Retinal pigment epithelial cell (primary cell): ENCODE data around the gene RDH8.

Experiments used
- DNase-seq: peaks from one replicate; pipeline ENCODE4 v3.0.0-alpha.2; 2010; ENCODE audit warnings: low read depth
- H3K4me3 ChIP-seq: 2 replicates; pipeline ENCODE4 v1.5.1; 2011; ENCODE audit warnings: mild to moderate bottlenecking, low read length, control low read depth, moderate library complexity
- TF ChIP-seq, protein P1 (sequence below): conservative IDR thresholded peaks from 2 replicates; pipeline ENCODE4 v1.5.1; 2011; ENCODE audit warnings: low read depth, low read length, control low read depth, inconsistent platforms

RDH8 gene

DNA sequence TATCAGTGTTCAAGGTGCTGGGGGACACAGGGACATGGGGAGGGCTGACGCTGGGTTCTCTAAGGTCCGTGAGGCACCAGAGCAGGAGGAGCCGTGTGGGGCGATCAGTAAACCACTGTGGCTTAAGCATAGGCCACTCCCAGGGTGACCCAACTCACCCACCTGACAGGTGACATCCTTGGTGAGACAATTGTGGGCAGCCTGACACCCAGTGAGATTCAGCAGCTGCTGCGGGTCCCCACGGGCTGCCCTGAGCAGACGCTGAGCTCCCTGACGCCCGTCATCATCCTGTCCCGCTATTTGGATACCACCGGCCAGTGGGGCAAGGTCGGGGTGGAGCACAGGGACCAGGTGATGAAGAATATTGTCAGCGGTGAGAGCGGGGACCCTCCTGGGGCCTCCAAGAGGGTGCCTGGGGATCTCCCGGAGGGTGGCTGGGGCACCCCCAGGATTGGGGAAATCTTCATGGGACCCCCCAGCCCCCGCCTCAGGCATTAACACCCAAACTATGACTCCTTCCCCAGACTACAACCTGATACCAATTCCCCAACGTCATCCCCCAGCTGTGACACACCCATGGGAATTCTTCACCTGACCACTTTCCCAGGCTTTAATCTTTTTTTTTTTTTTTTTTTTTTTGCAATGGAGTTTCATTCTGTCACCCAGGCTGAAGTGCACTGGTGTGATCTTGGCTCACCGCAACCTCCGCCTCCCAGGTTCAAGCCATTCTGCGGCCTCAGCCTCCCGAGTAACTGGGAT lies 39.5 kb downstream of the RDH8 start:
- no peak for DNase-seq
- TF ChIP-seq, protein P1, sequence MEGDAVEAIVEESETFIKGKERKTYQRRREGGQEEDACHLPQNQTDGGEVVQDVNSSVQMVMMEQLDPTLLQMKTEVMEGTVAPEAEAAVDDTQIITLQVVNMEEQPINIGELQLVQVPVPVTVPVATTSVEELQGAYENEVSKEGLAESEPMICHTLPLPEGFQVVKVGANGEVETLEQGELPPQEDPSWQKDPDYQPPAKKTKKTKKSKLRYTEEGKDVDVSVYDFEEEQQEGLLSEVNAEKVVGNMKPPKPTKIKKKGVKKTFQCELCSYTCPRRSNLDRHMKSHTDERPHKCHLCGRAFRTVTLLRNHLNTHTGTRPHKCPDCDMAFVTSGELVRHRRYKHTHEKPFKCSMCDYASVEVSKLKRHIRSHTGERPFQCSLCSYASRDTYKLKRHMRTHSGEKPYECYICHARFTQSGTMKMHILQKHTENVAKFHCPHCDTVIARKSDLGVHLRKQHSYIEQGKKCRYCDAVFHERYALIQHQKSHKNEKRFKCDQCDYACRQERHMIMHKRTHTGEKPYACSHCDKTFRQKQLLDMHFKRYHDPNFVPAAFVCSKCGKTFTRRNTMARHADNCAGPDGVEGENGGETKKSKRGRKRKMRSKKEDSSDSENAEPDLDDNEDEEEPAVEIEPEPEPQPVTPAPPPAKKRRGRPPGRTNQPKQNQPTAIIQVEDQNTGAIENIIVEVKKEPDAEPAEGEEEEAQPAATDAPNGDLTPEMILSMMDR = no peak

DNA sequence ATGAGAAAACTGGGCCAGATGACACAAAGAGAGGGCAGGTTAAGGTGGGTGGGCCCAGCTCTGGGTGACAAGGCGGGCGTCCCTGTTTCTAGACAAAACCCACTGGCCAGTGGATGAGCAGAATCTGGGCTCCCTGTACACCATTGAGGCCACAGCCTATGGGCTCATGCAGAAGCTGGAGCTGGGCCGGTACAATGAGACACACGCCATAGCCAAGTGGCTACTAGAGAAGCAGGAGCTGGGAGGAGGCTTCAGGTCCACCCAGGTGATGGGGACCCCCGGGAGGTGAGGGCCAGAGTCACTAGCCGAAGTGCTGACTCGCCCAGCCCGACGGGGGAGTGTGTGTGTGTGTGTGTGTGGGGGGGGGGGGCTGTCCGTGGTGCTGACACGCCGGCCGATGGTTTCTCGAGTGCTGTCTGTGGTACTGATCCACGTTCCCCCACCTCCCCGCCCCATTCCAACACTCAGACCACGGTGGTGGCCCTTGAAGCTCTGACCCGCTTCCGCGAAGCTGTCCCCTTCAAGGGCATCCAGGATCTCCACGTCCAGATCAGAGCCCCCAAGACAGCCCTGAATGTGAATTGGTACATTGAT lies 48.5 kb downstream of the RDH8 start:
- TF ChIP-seq, protein P1 = no peak
- no peak for DNase-seq

More for the DNA sequence above, 39.5 kb downstream of the RDH8 start:
- H3K4me3 ChIP-seq = no peak overlapping the region

DNA sequence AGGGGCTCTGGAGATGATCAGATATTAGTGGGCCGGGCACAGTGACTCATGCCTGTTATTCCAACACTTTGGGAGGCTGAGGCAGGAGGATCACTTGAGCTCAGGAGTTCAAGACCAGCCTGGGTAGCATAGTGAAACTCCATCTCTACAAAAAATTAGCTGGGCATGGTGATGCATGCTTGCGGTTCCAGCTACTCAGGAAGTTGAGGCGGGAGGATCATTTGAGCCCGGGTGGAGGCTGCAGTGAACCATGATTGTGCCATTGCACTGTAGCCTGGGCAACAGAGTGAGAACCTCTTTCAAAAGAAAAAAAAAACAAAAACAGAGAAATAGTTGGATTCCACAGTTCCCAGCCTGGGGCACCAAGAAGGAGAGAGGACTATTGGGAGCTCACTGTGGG lies 54.9 kb downstream of the RDH8 start:
- H3K4me3 ChIP-seq = no peak overlapping the region
- no peak for DNase-seq
- TF ChIP-seq, protein P1 = no peak

More for the DNA sequence above, 48.5 kb downstream of the RDH8 start:
- no peak overlapping the region for H3K4me3 ChIP-seq

DNA sequence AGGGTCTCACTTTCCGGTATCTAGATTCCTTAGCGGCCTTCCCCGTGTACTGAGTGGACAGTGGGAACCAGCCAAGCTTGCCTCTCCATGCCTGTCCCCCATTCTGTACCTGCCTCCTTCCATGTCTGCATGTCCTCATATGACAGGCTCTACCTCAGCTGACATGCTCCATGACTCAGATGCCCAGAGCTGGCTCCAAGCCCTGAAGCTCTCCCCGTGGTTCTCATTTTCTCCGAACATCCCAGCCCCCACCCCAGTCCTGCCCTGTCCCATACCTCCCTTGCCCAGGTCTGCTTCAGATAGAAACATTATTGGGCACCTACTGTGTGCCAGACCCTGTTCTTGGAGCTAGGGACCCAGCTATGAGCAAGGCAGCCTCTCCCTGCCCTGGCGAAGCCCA lies 55.8 kb downstream of the RDH8 start:
- H3K4me3 ChIP-seq = no peak overlapping the region
- DNase-seq = no peak
- TF ChIP-seq, protein P1 = no peak

DNA sequence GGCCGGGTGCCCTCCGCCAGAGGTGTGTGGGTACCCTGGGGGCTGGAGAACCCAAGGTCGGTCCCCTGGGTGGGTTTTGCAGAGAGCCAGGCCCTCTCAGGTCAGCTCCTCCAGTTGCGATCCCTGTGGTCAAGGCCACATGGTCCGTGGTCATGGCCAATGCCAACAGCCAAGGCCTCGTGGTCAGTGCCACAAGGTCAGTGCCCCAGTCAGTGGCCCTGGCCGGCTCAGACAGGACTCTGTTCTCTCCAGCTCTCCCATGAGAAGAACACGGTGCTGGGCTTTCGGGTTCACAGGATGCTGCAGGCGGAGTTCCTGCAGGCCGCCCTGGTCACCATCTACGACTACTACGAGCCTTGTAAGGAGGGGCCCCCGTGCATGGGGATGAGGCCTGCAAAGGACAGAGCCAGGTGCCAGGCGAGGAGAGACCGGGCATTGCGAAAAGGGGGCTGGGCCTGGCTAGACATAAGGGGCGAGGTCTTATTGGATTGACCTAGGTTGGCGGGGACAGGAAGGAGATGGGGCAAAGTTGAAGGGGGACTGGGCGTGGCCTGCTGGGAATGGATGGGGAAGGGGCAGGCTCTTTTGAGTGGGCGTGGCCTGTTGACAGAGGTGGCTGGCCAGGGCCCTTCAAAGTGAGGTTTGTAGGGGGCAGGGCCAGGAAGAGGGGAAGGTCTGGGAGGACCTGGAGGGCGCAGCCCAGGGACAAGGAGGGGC lies 57.6 kb downstream of the RDH8 start:
- no peak for DNase-seq
- H3K4me3 ChIP-seq = no peak overlapping the region
- TF ChIP-seq, protein P1 = no peak
